ENCODE results near the gene MTA3. TPM values are rescaled to one million over a fixed set of nuclear protein-coding genes. Genes with fewer than 3 reads are reported as not detected.

Gene MTA3
- total and polyA plus RNA-seq, 9 of the 15 experiments (the other 6 are each of a cell fraction or from before 2014, with no cell fraction given): 12.4 to 39.6 (median 23.5) TPM

DNA sequence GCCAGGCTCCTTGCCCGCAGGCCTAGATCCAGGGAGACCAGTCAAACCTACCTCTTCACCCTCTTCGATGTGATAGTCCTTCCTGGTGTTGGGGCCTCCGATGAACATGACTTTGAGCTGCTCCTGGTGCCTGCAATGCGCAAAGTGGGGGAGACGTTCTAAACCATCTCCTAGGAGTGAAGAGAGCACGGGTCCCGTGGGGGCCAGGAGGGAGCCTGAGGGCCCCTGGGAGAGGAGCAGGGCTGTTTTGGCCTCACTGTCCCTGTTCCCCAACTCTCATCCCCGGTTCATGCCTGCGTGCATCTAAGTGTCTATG, 220.0 kb downstream of the MTA3 start:
- 1% methylated on average over 8 of the region's 9 CpGs for WGBS (ENCODE audit: insufficient coverage, low coverage, missing lambda C conversion rate)
- no peak overlapping the region for H3K4me2 ChIP-seq (ENCODE audit: insufficient read depth, low read length)
- no peaks in the 10 kb centered on the region for H3K9me3 ChIP-seq (replicated peaks; ENCODE audit: control insufficient read depth, insufficient read depth, low read depth, low read length)
- in situ Hi-C loops (cut with MboI): loop anchor here (25.0 kb wide), 1 partner anchor 276 kb away; no protein-coding TSS in a partner anchor
- DNase-seq (ENCODE audit: extremely low read depth in 1 of 4, low spot score in 3 of 4) (no peak), FAIRE-seq (no peak), ATAC-seq (no peak)
- H3K36me3 ChIP-seq (ENCODE audit: control insufficient read depth, insufficient read depth, low read length): no peaks in the 10 kb centered on the region
- intact Hi-C loops (cut with micrococcal nuclease): no loop called here
- no peaks in the 10 kb centered on the region for H3K9me1 ChIP-seq (ENCODE audit: control insufficient read depth, insufficient read depth, low read length)
- no TSS peak for BruUV-seq (replicated peaks)
- H2AFZ ChIP-seq (ENCODE audit: low read depth, low read length): no peak overlapping the region
- no peak overlapping the region for H3K4me3 ChIP-seq
- POLR2A ChIA-PET: interaction anchor here (1.5 kb wide), 1 partner anchor 12 kb away, joined by 8 read pairs; no protein-coding TSS in a partner anchor
- no peaks in the 10 kb centered on the region; the same call in 1 of the 2 replicates for H4K20me1 ChIP-seq (replicated peaks; ENCODE audit: control insufficient read depth, insufficient read depth, low read length)
- H3K4me1 ChIP-seq (replicated peaks in 1 of 2; ENCODE audit: control insufficient read depth in 2 of 2, insufficient read depth in 2 of 2, low read length in 2 of 2): peaks cover 0 to 11% of the 10 kb centered on the region in 2 experiments; a peak in 1 of 5 replicates
- no peak overlapping the region for H3K27ac ChIP-seq (ENCODE audit: extremely low read depth, low read depth, low read length)
- H3K79me2 ChIP-seq (ENCODE audit: control insufficient read depth, insufficient read depth, low read length): no peaks in the 10 kb centered on the region
- CTCF ChIA-PET (ENCODE audit: low intra/inter-chr PET ratio): no interaction called here
- peaks cover 5 to 55% of the 10 kb centered on the region in 2 experiments; a peak in 4 of 5 replicates for H3K27me3 ChIP-seq (ENCODE audit: control insufficient read depth in 2 of 2, insufficient read depth in 2 of 2, low read length in 2 of 2)
- no peak overlapping the region for H3K9ac ChIP-seq (ENCODE audit: insufficient read depth in 1 of 2, low read depth in 2 of 2, low read length in 2 of 2)
- TF ChIP-seq, protein P1, sequence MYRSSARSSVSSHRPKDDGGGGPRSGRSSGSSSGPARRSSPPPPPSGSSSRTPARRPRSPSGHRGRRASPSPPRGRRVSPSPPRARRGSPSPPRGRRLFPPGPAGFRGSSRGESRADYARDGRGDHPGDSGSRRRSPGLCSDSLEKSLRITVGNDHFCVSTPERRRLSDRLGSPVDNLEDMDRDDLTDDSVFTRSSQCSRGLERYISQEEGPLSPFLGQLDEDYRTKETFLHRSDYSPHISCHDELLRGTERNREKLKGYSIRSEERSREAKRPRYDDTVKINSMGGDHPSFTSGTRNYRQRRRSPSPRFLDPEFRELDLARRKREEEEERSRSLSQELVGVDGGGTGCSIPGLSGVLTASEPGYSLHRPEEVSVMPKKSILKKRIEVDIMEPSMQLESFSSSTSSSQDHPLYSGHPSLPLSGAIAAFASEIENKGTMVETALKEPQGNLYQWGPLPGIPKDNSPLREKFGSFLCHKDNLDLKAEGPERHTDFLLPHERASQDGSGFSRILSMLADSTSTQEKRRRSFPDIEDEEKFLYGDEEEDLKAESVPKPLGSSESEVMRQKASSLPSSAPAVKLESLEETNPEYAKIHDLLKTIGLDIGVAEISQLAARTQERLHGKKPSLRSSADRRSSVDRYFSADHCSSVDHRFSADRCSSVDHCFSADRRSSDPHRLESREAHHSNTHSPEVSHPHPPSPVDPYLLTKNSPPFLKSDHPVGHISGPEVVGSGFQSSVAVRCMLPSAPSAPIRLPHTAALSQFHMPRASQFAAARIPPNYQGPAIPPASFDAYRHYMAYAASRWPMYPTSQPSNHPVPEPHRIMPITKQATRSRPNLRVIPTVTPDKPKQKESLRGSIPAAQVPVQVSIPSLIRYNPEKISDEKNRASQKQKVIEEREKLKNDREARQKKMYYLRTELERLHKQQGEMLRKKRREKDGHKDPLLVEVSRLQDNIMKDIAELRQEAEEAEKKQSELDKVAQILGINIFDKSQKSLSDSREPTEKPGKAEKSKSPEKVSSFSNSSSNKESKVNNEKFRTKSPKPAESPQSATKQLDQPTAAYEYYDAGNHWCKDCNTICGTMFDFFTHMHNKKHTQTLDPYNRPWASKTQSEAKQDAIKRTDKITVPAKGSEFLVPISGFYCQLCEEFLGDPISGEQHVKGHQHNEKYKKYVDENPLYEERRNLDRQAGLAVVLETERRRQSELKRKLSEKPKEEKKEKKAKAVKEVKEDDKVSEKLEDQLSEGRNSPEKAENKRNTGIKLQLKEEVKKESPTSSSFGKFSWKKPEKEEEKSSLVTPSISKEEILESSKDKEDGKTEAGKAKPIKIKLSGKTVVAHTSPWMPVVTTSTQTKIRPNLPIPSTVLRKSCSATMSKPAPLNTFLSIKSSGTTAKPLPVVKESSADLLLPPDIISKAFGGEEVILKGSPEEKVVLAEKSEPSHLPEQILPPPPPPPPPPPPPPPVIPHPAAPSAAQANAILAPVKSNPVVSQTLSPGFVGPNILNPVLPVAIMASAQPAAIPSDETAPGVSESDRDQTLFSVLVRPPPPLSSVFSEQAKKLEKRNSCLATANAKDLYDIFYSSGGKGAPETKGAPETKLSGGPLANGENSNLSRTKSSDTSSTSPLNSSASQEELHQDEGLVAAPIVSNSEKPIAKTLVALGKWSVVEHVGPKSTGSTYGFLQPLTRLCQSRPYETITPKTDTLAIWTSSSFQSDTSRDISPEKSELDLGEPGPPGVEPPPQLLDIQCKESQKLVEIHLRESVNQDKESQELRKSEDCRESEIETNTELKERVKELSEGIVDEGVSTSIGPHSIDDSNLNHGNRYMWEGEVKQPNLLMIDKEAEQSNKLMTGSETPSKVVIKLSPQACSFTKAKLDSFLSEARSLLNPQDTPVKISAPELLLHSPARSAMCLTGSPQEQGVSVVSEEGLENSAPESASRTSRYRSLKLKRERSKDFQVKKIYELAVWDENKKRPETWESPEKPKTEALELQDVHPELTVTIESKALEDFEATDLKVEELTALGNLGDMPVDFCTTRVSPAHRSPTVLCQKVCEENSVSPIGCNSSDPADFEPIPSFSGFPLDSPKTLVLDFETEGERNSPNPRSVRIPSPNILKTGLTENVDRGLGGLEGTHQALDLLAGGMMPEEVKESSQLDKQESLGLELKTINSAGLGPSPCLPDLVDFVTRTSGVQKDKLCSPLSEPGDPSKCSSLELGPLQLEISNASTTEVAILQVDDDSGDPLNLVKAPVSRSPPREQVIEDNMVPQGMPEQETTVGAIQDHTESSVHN (IDR thresholded peaks at IDR 0.05; ENCODE audit: borderline replicate concordance in 1 of 2, low read depth in 1 of 2): no peak
- TF ChIP-seq, protein P2, sequence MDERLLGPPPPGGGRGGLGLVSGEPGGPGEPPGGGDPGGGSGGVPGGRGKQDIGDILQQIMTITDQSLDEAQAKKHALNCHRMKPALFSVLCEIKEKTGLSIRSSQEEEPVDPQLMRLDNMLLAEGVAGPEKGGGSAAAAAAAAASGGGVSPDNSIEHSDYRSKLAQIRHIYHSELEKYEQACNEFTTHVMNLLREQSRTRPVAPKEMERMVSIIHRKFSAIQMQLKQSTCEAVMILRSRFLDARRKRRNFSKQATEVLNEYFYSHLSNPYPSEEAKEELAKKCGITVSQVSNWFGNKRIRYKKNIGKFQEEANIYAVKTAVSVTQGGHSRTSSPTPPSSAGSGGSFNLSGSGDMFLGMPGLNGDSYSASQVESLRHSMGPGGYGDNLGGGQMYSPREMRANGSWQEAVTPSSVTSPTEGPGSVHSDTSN (CRISPR knock-in tag; IDR thresholded peaks at IDR 0.05; ENCODE audit: low read depth): no peak
- TF ChIP-seq, protein P2 (tag; conservative IDR thresholded peaks at IDR 0.05; ENCODE audit: low read depth): no peak
- TF ChIP-seq ZFPM2 (CRISPR knock-in tag; IDR thresholded peaks at IDR 0.05) (no peak), TAF15 (IDR thresholded peaks at IDR 0.05; ENCODE audit: low read depth, low read length) (no peak), JUND (IDR thresholded peaks at IDR 0.05; ENCODE audit: borderline replicate concordance, low read depth, low read length) (no peak), JUND (tag; IDR thresholded peaks at IDR 0.05; ENCODE audit: borderline replicate concordance, low read depth, low read length) (no peak), ZNF274 (IDR thresholded peaks at IDR 0.05; ENCODE audit: borderline replicate concordance, low read depth, low read length) (no peak), ZNF354B (CRISPR knock-in tag; IDR thresholded peaks at IDR 0.05) (no peak), ZBTB17 (CRISPR knock-in tag; IDR thresholded peaks at IDR 0.05) (no peak), ZNF212 (CRISPR knock-in tag; IDR thresholded peaks at IDR 0.05) (no peak), HNRNPLL (IDR thresholded peaks at IDR 0.05; ENCODE audit: low read depth, low read length, poor library complexity, severe bottlenecking) (no peak)

Data from K562 (cell line).